ENCODE results near the gene TNS1. TPM values are rescaled to one million over a fixed set of nuclear protein-coding genes. Genes with fewer than 3 reads are reported as not detected.

The TNS1 gene
- total RNA-seq, 1 donor from 2014 or later: 59.2 TPM

GRCh38 chr2:218003281-218003944 is 618 bp upstream of the TNS1 start:
- peak overlapping the region; percentile 84 for H3K27ac Mint-ChIP-seq
- peaks cover 45% of the 10 kb centered on the region for H3K4me1 Mint-ChIP-seq (ENCODE audit: unreplicated experiment)
- no peaks in the 10 kb centered on the region for H3K9me3 Mint-ChIP-seq
- TF ChIP-seq CTCF (conservative IDR thresholded peaks at IDR 0.05): no peak
- peaks cover 22% of the 10 kb centered on the region for H3K27me3 Mint-ChIP-seq
- DNase-seq (ENCODE audit: extremely low spot score, unreplicated experiment): no peak
- no peaks in the 10 kb centered on the region for H3K36me3 Mint-ChIP-seq
- peak overlapping the region; percentile 87 for H3K4me3 Mint-ChIP-seq

GRCh38 chr2:218002143-218002844 is 501 bp downstream of the TNS1 start:
- no peak for DNase-seq (ENCODE audit: extremely low spot score, unreplicated experiment)
- Mint-ChIP-seq H3K9me3 (no peaks in the 10 kb centered on the region), H3K36me3 (no peaks in the 10 kb centered on the region), H3K4me3 (peak overlapping the region; percentile 87), H3K27ac (no peak overlapping the region), H3K4me1 (ENCODE audit: unreplicated experiment) (peaks cover 56% of the 10 kb centered on the region), H3K27me3 (peaks cover 23% of the 10 kb centered on the region)
- no peak for TF ChIP-seq CTCF (conservative IDR thresholded peaks at IDR 0.05)

GRCh38 chr2:218001629-218002028 is 1.2 kb downstream of the TNS1 start:
- Mint-ChIP-seq H3K27me3 (peaks cover 23% of the 10 kb centered on the region), H3K27ac (peak overlapping the region; percentile 18), H3K4me3 (peak overlapping the region; percentile 87), H3K9me3 (no peaks in the 10 kb centered on the region), H3K4me1 (ENCODE audit: unreplicated experiment) (peaks cover 62% of the 10 kb centered on the region), H3K36me3 (no peaks in the 10 kb centered on the region)
- DNase-seq (ENCODE audit: extremely low spot score, unreplicated experiment): no peak
- no peak for TF ChIP-seq CTCF (conservative IDR thresholded peaks at IDR 0.05)

- Mint-ChIP-seq H3K4me3 (peak overlapping the region; percentile 53), H3K27me3 (peaks cover 18% of the 10 kb centered on the region), H3K27ac (no peak overlapping the region), H3K36me3 (no peaks in the 10 kb centered on the region), H3K9me3 (no peaks in the 10 kb centered on the region), H3K4me1 (ENCODE audit: unreplicated experiment) (peaks cover 62% of the 10 kb centered on the region)
- DNase-seq (ENCODE audit: extremely low spot score, unreplicated experiment): no peak
- no peak for TF ChIP-seq CTCF (conservative IDR thresholded peaks at IDR 0.05)
Measured at GRCh38 chr2:218000136-218000535, 2.7 kb downstream of the TNS1 start.

GRCh38 chr2:217999595-217999959 is 3.2 kb downstream of the TNS1 start:
- H3K4me3 Mint-ChIP-seq: peak overlapping the region; percentile 31
- H3K9me3 Mint-ChIP-seq: no peaks in the 10 kb centered on the region
- peaks cover 65% of the 10 kb centered on the region for H3K4me1 Mint-ChIP-seq (ENCODE audit: unreplicated experiment)
- H3K27ac Mint-ChIP-seq: no peak overlapping the region
- TF ChIP-seq CTCF (conservative IDR thresholded peaks at IDR 0.05): no peak
- no peaks in the 10 kb centered on the region for H3K36me3 Mint-ChIP-seq
- no peak for DNase-seq (ENCODE audit: extremely low spot score, unreplicated experiment)
- peaks cover 18% of the 10 kb centered on the region for H3K27me3 Mint-ChIP-seq

All from type B pancreatic cell (in vitro differentiated cells).